HepG2 (cell line): Measurements from ENCODE around the gene HDGFL3. TPM values are rescaled to one million over a fixed set of nuclear protein-coding genes. Genes with fewer than 3 reads are reported as not detected.

Experiments
- ATAC-seq: fragments of 200-7000 bp; cut with Tn5 transposase; 3 replicates; pipeline ENCODE4 v1.9.1; 2020; ENCODE audit warnings: mild to moderate bottlenecking, moderate library complexity
- BruUV-seq: library from RNA; stranded (reverse); fragments of 400-500 nt; replicated peaks from 2 replicates; lab custom pipeline; 2021; lab: Mats Ljungman, UMichigan
- CTCF ChIA-PET: fragments of 300-600 bp; formaldehyde crosslinking; extraction: SDS; loops from one replicate; lab custom pipeline; 2021; ENCODE audit warnings: low total read pairs, inconsistent platforms, low intra/inter-chr PET ratio; lab: Yijun Ruan, JAX
- POLR2A ChIA-PET: fragments of 350-600 bp; sonication (Branson Sonifier 250); formaldehyde crosslinking; loops from one replicate; lab custom pipeline; 2020; ENCODE audit warnings: antibody characterized with exemption, inconsistent platforms; lab: Yijun Ruan, JAX
- DNase-seq: peaks from one replicate; pipeline ENCODE4 v3.0.0-alpha.2; 2015; ENCODE audit warnings: low spot score
- FAIRE-seq: peaks from 3 replicates; lab custom pipeline; 2011; peaks lifted over from hg19 to GRCh38; lab: Jason Lieb, UNC
- H2AFZ ChIP-seq: one replicate; pipeline ENCODE4 v1.6.1; 2011; ENCODE audit warnings: low read length, inconsistent platforms
- H3K27ac ChIP-seq: fragments of 300-600 bp; 3 replicates; pipeline ENCODE4 v1.8.0; 2011; ENCODE audit warnings: mixed run types, mild to moderate bottlenecking, mixed read lengths, low read length, inconsistent platforms; ENCODE audit not compliant: insufficient read depth; ENCODE audit errors: extremely low read length
- H3K27me3 ChIP-seq, 2 experiments: fragments of 200-600 bp in 1 of 2; 2 replicates in 1 of 2; 3 replicates in 1 of 2; pipeline versions ENCODE4 v1.6.0 to v1.8.0; 2011; ENCODE audit warnings: low read length in 2 of 2, mild to moderate bottlenecking in 2 of 2, moderate library complexity in 2 of 2, inconsistent platforms in 1 of 2; ENCODE audit not compliant: insufficient read depth in 2 of 2, control insufficient read depth in 1 of 2
- H3K36me3 ChIP-seq, 2 experiments: fragments of 200-600 bp in 1 of 2; replicated peaks in 1 of 2; 2 replicates in 1 of 2; 3 replicates in 1 of 2; pipeline versions ENCODE4 v1.5.1 to v1.8.0; 2011; ENCODE audit warnings: low read length in 2 of 2, inconsistent platforms in 1 of 2; ENCODE audit not compliant: insufficient read depth in 2 of 2, control insufficient read depth in 1 of 2
- H3K4me1 ChIP-seq: 2 replicates; pipeline ENCODE4 v1.5.1; 2012; ENCODE audit warnings: low read length, inconsistent platforms; ENCODE audit not compliant: insufficient read depth
- H3K4me2 ChIP-seq: 2 replicates; pipeline ENCODE4 v1.6.0; 2011; ENCODE audit warnings: low read depth, low read length, inconsistent platforms
- H3K4me3 ChIP-seq, 3 experiments: fragments of 200-600 bp in 1 of 3; sonication (generic), shearing (Covaris generic) in 1 of 3; replicated peaks in 1 of 3; 2 replicates each; pipeline ENCODE4 v1.5.1; 2011 to 2016; ENCODE audit warnings: low read length in 3 of 3, inconsistent platforms in 2 of 3, low read depth in 2 of 3, mild to moderate bottlenecking in 2 of 3, control low read depth in 1 of 3, mixed read lengths in 1 of 3; ENCODE audit not compliant: insufficient read depth in 1 of 3
- H3K79me2 ChIP-seq: one replicate; pipeline ENCODE4 v1.6.1; 2011; ENCODE audit warnings: low read length, inconsistent platforms; ENCODE audit not compliant: insufficient read depth
- H3K9ac ChIP-seq: 2 replicates; pipeline ENCODE4 v1.6.0; 2011; ENCODE audit warnings: mild to moderate bottlenecking, low read depth, low read length, inconsistent platforms; ENCODE audit not compliant: insufficient read depth
- H3K9me3 ChIP-seq: 2 replicates; pipeline ENCODE4 v1.5.1; 2012; ENCODE audit warnings: mild to moderate bottlenecking, low read length
- H4K20me1 ChIP-seq: 2 replicates; pipeline ENCODE4 v1.6.0; 2011; ENCODE audit warnings: inconsistent platforms, mild to moderate bottlenecking, low read length, moderate library complexity; ENCODE audit not compliant: insufficient read depth
- AHR ChIP-seq: IDR thresholded peaks from 2 replicates; pipeline ENCODE4 v1.6.1; 2018; ENCODE audit warnings: missing genetic modification reagents, missing compliant biosample characterization
- CCDC6 ChIP-seq: sonication (generic); formaldehyde crosslinking; IDR thresholded peaks from 2 replicates; pipeline ENCODE4 v1.8.1; 2022; ENCODE audit warnings: mild to moderate bottlenecking, missing genetic modification reagents, moderate library complexity
- LRRFIP1 ChIP-seq: sonication (generic); formaldehyde crosslinking; conservative IDR thresholded peaks from 2 replicates; pipeline ENCODE4 v1.4.0; 2020; ENCODE audit warnings: missing genetic modification reagents
- MEIS1 ChIP-seq: sonication (generic); formaldehyde crosslinking; IDR thresholded peaks from 2 replicates; pipeline ENCODE4 v1.9.0; 2021; ENCODE audit warnings: mild to moderate bottlenecking, missing genetic modification reagents, moderate library complexity, borderline replicate concordance
- PAWR ChIP-seq: sonication (generic); formaldehyde crosslinking; IDR thresholded peaks from 2 replicates; pipeline ENCODE4 v1.4.0; 2020; ENCODE audit warnings: missing genetic modification reagents, mild to moderate bottlenecking, borderline replicate concordance
- PHB2 ChIP-seq: fragments of 450-650 bp; IDR thresholded peaks from 2 replicates; pipeline ENCODE4 v1.6.1; 2018; ENCODE audit not compliant: partially characterized antibody
- RBM39 ChIP-seq: fragments of 200-400 bp; formaldehyde crosslinking; IDR thresholded peaks from one replicate; pipeline ENCODE4 v1.6.1; 2018; ENCODE audit warnings: antibody characterized with exemption, mild to moderate bottlenecking, low read depth, low read length; ENCODE audit not compliant: poor library complexity, severe bottlenecking
- RFX3 ChIP-seq: IDR thresholded peaks from 2 replicates; pipeline ENCODE4 v1.6.1; 2016; ENCODE audit warnings: missing biosample characterization, missing genetic modification reagents
- SALL1 ChIP-seq: sonication (generic); formaldehyde crosslinking; IDR thresholded peaks from 2 replicates; pipeline ENCODE4 v1.8.0; 2022; ENCODE audit warnings: mild to moderate bottlenecking, missing genetic modification reagents
- ZFP37 ChIP-seq: sonication (generic); formaldehyde crosslinking; IDR thresholded peaks from 2 replicates; pipeline ENCODE4 v1.4.0; 2020; ENCODE audit warnings: missing genetic modification reagents, borderline replicate concordance
- ZNF124 ChIP-seq: sonication (generic); formaldehyde crosslinking; IDR thresholded peaks from 2 replicates; pipeline ENCODE4 v1.4.0; 2020; ENCODE audit warnings: missing genetic modification reagents
- ZNF224 ChIP-seq: sonication (generic); formaldehyde crosslinking; IDR thresholded peaks from 2 replicates; pipeline ENCODE4 v1.5.0; 2020; ENCODE audit warnings: mild to moderate bottlenecking, missing genetic modification reagents
- ZNF569 ChIP-seq: sonication (generic); formaldehyde crosslinking; IDR thresholded peaks from 2 replicates; pipeline ENCODE4 v1.5.0; 2020; ENCODE audit warnings: mild to moderate bottlenecking, missing genetic modification reagents, moderate library complexity, borderline replicate concordance
- ZNF780A ChIP-seq: sonication (generic); formaldehyde crosslinking; IDR thresholded peaks from 2 replicates; pipeline ENCODE4 v1.8.0; 2022; ENCODE audit warnings: mild to moderate bottlenecking, missing genetic modification reagents, moderate library complexity
- ZSCAN20 ChIP-seq: sonication (generic); formaldehyde crosslinking; IDR thresholded peaks from 2 replicates; pipeline ENCODE4 v1.4.0; 2020; ENCODE audit warnings: missing genetic modification reagents, mild to moderate bottlenecking, borderline replicate concordance
- WGBS: methylation state at CpG from one replicate; pipeline ENCODE4 v1.1.6; 2017; ENCODE audit warnings: low lambda C conversion rate; 5-methylcytosine and 5-hydroxymethylcytosine counted together
- in situ Hi-C: cut with HindIII; loops from 2 replicates; pipeline ENCODE4 v1.10.0; 2017; ENCODE audit warnings: low pct_unique_long_range_greater_than_20kb; ENCODE audit not compliant: extremely low pct_ligation_motif_present
- intact Hi-C: fragments of 100-400 bp; cut with micrococcal nuclease; formaldehyde crosslinking; loops from one replicate; pipeline ENCODE4 v1.10.0; 2022; ENCODE audit not compliant: unreplicated experiment
- polyA plus RNA-seq, 8 experiments: library from polyadenylated mRNA; depleted of rRNA in 3 of 8; stranded (reverse) in 7 of 8; unstranded in 1 of 8; fragments of >200 nt; fragmentation: Illumina TruSeq in 4 of 8; extraction: Trizol in 4 of 8; gene quantifications; 2 replicates each; pipeline versions ENCODE4 v1.2.1 to v1.2.3, GENCODE V29; 2011 to 2016; ENCODE audit warnings: low read depth in 4 of 8, missing spikeins in 1 of 8, mixed read lengths in 1 of 8; ENCODE audit not compliant: insufficient read depth in 1 of 8
- total RNA-seq, 5 experiments: library from RNA; depleted of rRNA; stranded (reverse); fragments of >200 nt; fragmentation: Illumina TruSeq; extraction: Trizol; gene quantifications; 2 replicates each; pipeline ENCODE4 v1.2.3, GENCODE V29; 2016; ENCODE audit warnings: low read depth in 1 of 5

Gene HDGFL3
- total and polyA plus RNA-seq, 2 of the 13 experiments (the other 11 are each of a cell fraction or from before 2014, with no cell fraction given) = 0.07 to 0.09 TPM

GRCh38 chr15:83132861-83133523 lies 74.6 kb downstream of the HDGFL3 start:
- H3K27me3 ChIP-seq = no peaks in the 10 kb centered on the region; a peak in 1 of 5 replicates
- H3K4me2 ChIP-seq = no peak overlapping the region
- no peaks in the 10 kb centered on the region for H4K20me1 ChIP-seq
- TF ChIP-seq ZSCAN20 (CRISPR knock-in tag) = no peak
- TF ChIP-seq LRRFIP1 = no peak
- TF ChIP-seq ZNF569 (CRISPR knock-in tag) = no peak
- no peak for TF ChIP-seq RBM39
- TF ChIP-seq, all 625 proteins: peak for 0
- ATAC-seq (no peak), DNase-seq (no peak), FAIRE-seq (no peak)
- H3K27ac ChIP-seq = no peak overlapping the region
- CTCF ChIA-PET = no interaction called here
- H3K36me3 ChIP-seq = no peaks in the 10 kb centered on the region
- no peak overlapping the region for H3K4me3 ChIP-seq
- no peak overlapping the region for H3K9ac ChIP-seq
- H3K9me3 ChIP-seq = no peaks in the 10 kb centered on the region
- no peak overlapping the region for H2AFZ ChIP-seq
- 45% methylated on average over 4 of the region's 4 CpGs for WGBS
- H3K79me2 ChIP-seq = no peaks in the 10 kb centered on the region
- POLR2A ChIA-PET = no interaction called here
- H3K4me1 ChIP-seq = no peaks in the 10 kb centered on the region
- no TSS peak for BruUV-seq
- in situ Hi-C loops = no loop called here
- intact Hi-C loops = no loop called here

- Histone ChIP-seq H3K4me3 (no peak overlapping the region), H2AFZ (no peak overlapping the region), H4K20me1 (no peaks in the 10 kb centered on the region), H3K9me3 (no peaks in the 10 kb centered on the region), H3K27ac (no peak overlapping the region), H3K27me3 (no peaks in the 10 kb centered on the region; a peak in 2 of 5 replicates), H3K4me2 (no peak overlapping the region), H3K9ac (no peak overlapping the region), H3K4me1 (no peaks in the 10 kb centered on the region), H3K36me3 (no peaks in the 10 kb centered on the region), H3K79me2 (no peaks in the 10 kb centered on the region)
- no TSS peak for BruUV-seq
- TF ChIP-seq CCDC6 (CRISPR knock-in tag) = no peak
- no peak for TF ChIP-seq MEIS1 (CRISPR knock-in tag)
- TF ChIP-seq ZFP37 (CRISPR knock-in tag) = no peak
- no peak for TF ChIP-seq ZNF124
- TF ChIP-seq RFX3 = no peak
- TF ChIP-seq AHR (CRISPR knock-in tag) = no peak
- no peak for TF ChIP-seq ZNF780A
- TF ChIP-seq PHB2 = no peak
- no peak for TF ChIP-seq ZNF224
- TF ChIP-seq SALL1 (CRISPR knock-in tag) = no peak
- no peak for TF ChIP-seq PAWR (CRISPR knock-in tag)
- in situ Hi-C loops (no loop called here), intact Hi-C loops (no loop called here)
- FAIRE-seq = no peak
- WGBS = 27% methylated on average over 1 of the region's 2 CpGs
- DNase-seq = no peak
- ATAC-seq = no peak
- ChIA-PET POLR2A (no interaction called here), CTCF (no interaction called here)
Observed at GRCh38 chr15:83129791-83130190, 77.8 kb downstream of the HDGFL3 start.
